SK-N-SH treated with all-trans-retinoic acid at 6 μM for 48 hours (cell line): ENCODE results near the gene GGNBP2.

Experiments
- ARNTL ChIP-seq: fragments of 450-650 bp; formaldehyde crosslinking; IDR thresholded peaks from 2 replicates; pipeline ENCODE4 v1.5.0; 2020; ENCODE audit warnings: low read depth, mild to moderate bottlenecking, moderate library complexity, borderline replicate concordance
- ISL1 ChIP-seq: fragments of 250-450 bp; sonication (Bioruptor Pico); IDR thresholded peaks from 2 replicates; pipeline ENCODE4 v2.1.2; 2022; ENCODE audit warnings: mild to moderate bottlenecking, moderate library complexity
- PATZ1 ChIP-seq: fragments of 250-450 bp; sonication (Bioruptor Pico); IDR thresholded peaks from 2 replicates; pipeline ENCODE4 v1.8.0; 2020; ENCODE audit warnings: mild to moderate bottlenecking, moderate library complexity, borderline replicate concordance
- ZFP30 ChIP-seq: fragments of 450-650 bp; formaldehyde crosslinking; IDR thresholded peaks from 2 replicates; pipeline ENCODE4 v1.5.0; 2022; ENCODE audit warnings: mild to moderate bottlenecking, moderate library complexity
- ZNF8 ChIP-seq: fragments of 450-650 bp; formaldehyde crosslinking; IDR thresholded peaks from 2 replicates; pipeline ENCODE4 v1.5.0; 2020; ENCODE audit warnings: mild to moderate bottlenecking, moderate library complexity

GRCh38 chr17:36613155-36613554 is 68.4 kb downstream of the GGNBP2 start:
- no peak for TF ChIP-seq PATZ1 (CRISPR knock-in tag)
- no peak for TF ChIP-seq ARNTL (CRISPR knock-in tag)
- TF ChIP-seq ZNF8, result no peak
- no peak for TF ChIP-seq ZFP30
- no peak for TF ChIP-seq ISL1 (CRISPR knock-in tag)
